ENCODE data around the gene CHIA. TPM values are rescaled to one million over a fixed set of nuclear protein-coding genes. Genes with fewer than 3 reads are reported as not detected.

The CHIA gene
- total RNA-seq = not detected in 2 replicates

GRCh38 chr1:111290630-111291029, at the start of gene CHIA:
Gene CHIA (plus strand): TSS chr1:111290851. CDS start chr1:111310468, 19,617 bp downstream.
- DNase-seq (ENCODE audit: low read depth in 2 of 2) = peak in 1 of 2 donors; percentile 10

- DNase-seq (ENCODE audit: low read depth in 2 of 2) = no peak
Measured at GRCh38 chr1:111241797-111242196, 48.9 kb upstream of the CHIA start.

- peak in 1 of 2 donors; percentile 50 for DNase-seq (ENCODE audit: low read depth in 2 of 2)
Measured at GRCh38 chr1:111242805-111243523, 47.7 kb upstream of the CHIA start.

- DNase-seq (ENCODE audit: low read depth in 2 of 2) = no peak
Measured at GRCh38 chr1:111247125-111247838, 43.4 kb upstream of the CHIA start.

- no peak for DNase-seq (ENCODE audit: low read depth in 2 of 2)
Measured at GRCh38 chr1:111249960-111250359, 40.7 kb upstream of the CHIA start.

- DNase-seq (ENCODE audit: low read depth in 2 of 2) = no peak
Measured at GRCh38 chr1:111251570-111251969, 39.1 kb upstream of the CHIA start.

- no peak for DNase-seq (ENCODE audit: low read depth in 2 of 2)
Measured at GRCh38 chr1:111252786-111253185, 37.9 kb upstream of the CHIA start.

GRCh38 chr1:111253876-111254275, 36.8 kb upstream of the CHIA start:
- DNase-seq (ENCODE audit: low read depth in 2 of 2) = no peak

GRCh38 chr1:111256988-111257658, 33.5 kb upstream of the CHIA start:
- DNase-seq (ENCODE audit: low read depth in 2 of 2) = no peak

- no peak for DNase-seq (ENCODE audit: low read depth in 2 of 2)
Measured at GRCh38 chr1:111267801-111268508, 22.7 kb upstream of the CHIA start.

GRCh38 chr1:111269825-111270406, 20.7 kb upstream of the CHIA start:
- DNase-seq (ENCODE audit: low read depth in 2 of 2) = no peak

- DNase-seq (ENCODE audit: low read depth in 2 of 2) = no peak
Measured at GRCh38 chr1:111270771-111271463, 19.7 kb upstream of the CHIA start.

GRCh38 chr1:111271464-111271801, 19.2 kb upstream of the CHIA start:
- no peak for DNase-seq (ENCODE audit: low read depth in 2 of 2)

- no peak for DNase-seq (ENCODE audit: low read depth in 2 of 2)
Measured at GRCh38 chr1:111272081-111272480, 18.6 kb upstream of the CHIA start.

GRCh38 chr1:111274653-111275052, 16.0 kb upstream of the CHIA start:
- peak in 1 of 2 donors; percentile 1 for DNase-seq (ENCODE audit: low read depth in 2 of 2)

- DNase-seq (ENCODE audit: low read depth in 2 of 2) = peak in 1 of 2 donors; percentile 1
Measured at GRCh38 chr1:111275079-111275478, 15.6 kb upstream of the CHIA start.

GRCh38 chr1:111275780-111276433, 14.7 kb upstream of the CHIA start:
- DNase-seq (ENCODE audit: low read depth in 2 of 2) = no peak

- no peak for DNase-seq (ENCODE audit: low read depth in 2 of 2)
Measured at GRCh38 chr1:111279144-111279543, 11.5 kb upstream of the CHIA start.

- no peak for DNase-seq (ENCODE audit: low read depth in 2 of 2)
Measured at GRCh38 chr1:111280267-111280666, 10.4 kb upstream of the CHIA start.

GRCh38 chr1:111281411-111281810, 9.2 kb upstream of the CHIA start:
- DNase-seq (ENCODE audit: low read depth in 2 of 2) = no peak
